ENCODE results near the gene HCFC1R1. TPM values are rescaled to one million over a fixed set of nuclear protein-coding genes. Genes with fewer than 3 reads are reported as not detected.

Gene HCFC1R1
- total RNA-seq, 1 experiment from 2014 or later, result 46.6 TPM

DNA sequence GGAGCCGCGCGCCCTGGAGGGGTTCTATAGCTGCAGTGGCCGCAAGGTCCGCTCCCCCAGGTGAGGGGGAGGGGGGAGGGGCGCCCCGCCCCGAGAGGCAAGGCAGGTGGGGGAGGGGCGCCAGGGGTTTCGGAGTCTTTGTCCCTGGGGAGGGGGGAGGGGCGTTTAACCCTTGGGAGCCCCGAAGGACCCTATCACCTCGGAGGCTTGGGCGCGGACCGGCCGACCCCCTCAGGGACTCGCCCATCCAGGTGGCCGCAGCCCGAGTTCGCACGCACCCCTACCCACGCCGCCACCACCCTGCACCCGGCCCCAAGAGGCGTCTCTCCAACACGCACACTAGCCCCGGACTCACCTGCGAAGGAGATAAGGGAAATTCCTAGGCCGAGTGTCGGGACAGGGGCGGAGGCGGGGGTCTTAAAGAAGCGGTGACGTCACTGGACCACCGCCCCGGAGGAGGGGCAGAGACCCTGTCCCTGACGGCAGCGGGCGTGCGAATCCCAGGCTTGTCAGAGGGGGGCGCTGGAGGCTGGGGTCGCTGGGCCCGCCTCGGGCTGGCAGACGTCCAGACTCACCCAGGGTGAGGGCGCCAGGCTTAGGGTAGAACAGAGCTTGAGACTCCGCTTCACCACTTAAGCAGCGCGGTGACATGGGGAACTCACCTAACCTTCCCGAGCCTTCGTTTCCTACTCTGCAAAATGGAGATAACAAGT is 5.8 kb downstream of the HCFC1R1 start, which contains the start of gene CLDN6:
Gene CLDN6 (minus strand): TSS at position 390 of the 713 bp plus-strand sequence. CDS start 2,162 bp downstream, outside the sequence.
- TF ChIP-seq EZH2 (IDR thresholded peaks at IDR 0.05; ENCODE audit: borderline replicate concordance, low read depth, low read length, poor library complexity, severe bottlenecking), result no peak
- TF ChIP-seq, protein P1, sequence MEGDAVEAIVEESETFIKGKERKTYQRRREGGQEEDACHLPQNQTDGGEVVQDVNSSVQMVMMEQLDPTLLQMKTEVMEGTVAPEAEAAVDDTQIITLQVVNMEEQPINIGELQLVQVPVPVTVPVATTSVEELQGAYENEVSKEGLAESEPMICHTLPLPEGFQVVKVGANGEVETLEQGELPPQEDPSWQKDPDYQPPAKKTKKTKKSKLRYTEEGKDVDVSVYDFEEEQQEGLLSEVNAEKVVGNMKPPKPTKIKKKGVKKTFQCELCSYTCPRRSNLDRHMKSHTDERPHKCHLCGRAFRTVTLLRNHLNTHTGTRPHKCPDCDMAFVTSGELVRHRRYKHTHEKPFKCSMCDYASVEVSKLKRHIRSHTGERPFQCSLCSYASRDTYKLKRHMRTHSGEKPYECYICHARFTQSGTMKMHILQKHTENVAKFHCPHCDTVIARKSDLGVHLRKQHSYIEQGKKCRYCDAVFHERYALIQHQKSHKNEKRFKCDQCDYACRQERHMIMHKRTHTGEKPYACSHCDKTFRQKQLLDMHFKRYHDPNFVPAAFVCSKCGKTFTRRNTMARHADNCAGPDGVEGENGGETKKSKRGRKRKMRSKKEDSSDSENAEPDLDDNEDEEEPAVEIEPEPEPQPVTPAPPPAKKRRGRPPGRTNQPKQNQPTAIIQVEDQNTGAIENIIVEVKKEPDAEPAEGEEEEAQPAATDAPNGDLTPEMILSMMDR (conservative IDR thresholded peaks at IDR 0.05; ENCODE audit: low read depth, low read length), result peak; percentile 74
- H3K4me3 ChIP-seq (ENCODE audit: low read depth, low read length, poor library complexity, severe bottlenecking), result peak within 1 kb of the TSS; percentile 32
- BruUV-seq (replicated peaks), result no TSS peak
- H3K9me3 ChIP-seq (ENCODE audit: low read depth, low read length, poor library complexity, severe bottlenecking), result no peaks in the 10 kb centered on the region
- DNase-seq (ENCODE audit: low spot score), result peak; percentile 72
- no peak within 1 kb of the TSS for H3K27ac ChIP-seq (ENCODE audit: low read depth, low read length, poor library complexity, severe bottlenecking)
- H3K27me3 ChIP-seq (replicated peaks; ENCODE audit: insufficient read depth, low read depth, low read length, poor library complexity), result peaks cover 16% of the 10 kb centered on the region
- H3K4me1 ChIP-seq (ENCODE audit: insufficient read depth, low read length, poor library complexity, severe bottlenecking), result peaks cover 23% of the 10 kb centered on the region
- no peaks in the 10 kb centered on the region for H3K36me3 ChIP-seq (ENCODE audit: insufficient read depth, low read length, poor library complexity, severe bottlenecking)
- ChIA-PET CTCF (no interaction called here), POLR2A (ENCODE audit: low non-redundant PET) (no interaction called here)
- intact Hi-C loops (cut with micrococcal nuclease; ENCODE audit: unreplicated experiment), result no loop called here

DNA sequence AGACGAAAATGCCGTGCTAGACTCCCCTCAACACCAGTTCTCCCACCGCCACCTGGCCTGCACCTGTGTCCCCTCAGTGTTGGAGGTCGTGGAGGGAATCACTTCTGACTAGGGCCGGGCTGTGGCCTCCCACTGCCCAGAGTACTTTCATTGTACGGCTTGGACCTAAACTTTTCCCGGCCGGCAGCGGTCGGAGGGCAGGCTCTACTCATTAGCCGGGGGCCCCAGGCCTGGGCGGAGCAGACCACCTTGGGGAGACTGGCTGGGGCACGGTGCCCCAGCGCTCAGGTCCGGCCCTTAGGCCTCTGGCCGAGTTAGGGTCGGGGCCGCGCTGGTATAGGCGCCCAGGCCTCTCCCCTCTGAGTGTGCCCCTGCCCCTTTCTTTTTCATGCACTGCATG is 6.4 kb downstream of the HCFC1R1 start:
- DNase-seq (ENCODE audit: low spot score), result no peak
- no TSS peak for BruUV-seq (replicated peaks)
- TF ChIP-seq EZH2 (IDR thresholded peaks at IDR 0.05; ENCODE audit: borderline replicate concordance, low read depth, low read length, poor library complexity, severe bottlenecking), result no peak
- TF ChIP-seq, protein P1 (conservative IDR thresholded peaks at IDR 0.05; ENCODE audit: low read depth, low read length), result no peak
- H3K4me3 ChIP-seq (ENCODE audit: low read depth, low read length, poor library complexity, severe bottlenecking), result no peak overlapping the region
- ChIA-PET POLR2A (ENCODE audit: low non-redundant PET) (no interaction called here), CTCF (no interaction called here)
- H3K4me1 ChIP-seq (ENCODE audit: insufficient read depth, low read length, poor library complexity, severe bottlenecking), result peaks cover 17% of the 10 kb centered on the region
- intact Hi-C loops (cut with micrococcal nuclease; ENCODE audit: unreplicated experiment), result no loop called here
- H3K9me3 ChIP-seq (ENCODE audit: low read depth, low read length, poor library complexity, severe bottlenecking), result no peaks in the 10 kb centered on the region
- no peaks in the 10 kb centered on the region for H3K36me3 ChIP-seq (ENCODE audit: insufficient read depth, low read length, poor library complexity, severe bottlenecking)
- no peak overlapping the region for H3K27ac ChIP-seq (ENCODE audit: low read depth, low read length, poor library complexity, severe bottlenecking)
- peaks cover 22% of the 10 kb centered on the region for H3K27me3 ChIP-seq (replicated peaks; ENCODE audit: insufficient read depth, low read depth, low read length, poor library complexity)

DNA sequence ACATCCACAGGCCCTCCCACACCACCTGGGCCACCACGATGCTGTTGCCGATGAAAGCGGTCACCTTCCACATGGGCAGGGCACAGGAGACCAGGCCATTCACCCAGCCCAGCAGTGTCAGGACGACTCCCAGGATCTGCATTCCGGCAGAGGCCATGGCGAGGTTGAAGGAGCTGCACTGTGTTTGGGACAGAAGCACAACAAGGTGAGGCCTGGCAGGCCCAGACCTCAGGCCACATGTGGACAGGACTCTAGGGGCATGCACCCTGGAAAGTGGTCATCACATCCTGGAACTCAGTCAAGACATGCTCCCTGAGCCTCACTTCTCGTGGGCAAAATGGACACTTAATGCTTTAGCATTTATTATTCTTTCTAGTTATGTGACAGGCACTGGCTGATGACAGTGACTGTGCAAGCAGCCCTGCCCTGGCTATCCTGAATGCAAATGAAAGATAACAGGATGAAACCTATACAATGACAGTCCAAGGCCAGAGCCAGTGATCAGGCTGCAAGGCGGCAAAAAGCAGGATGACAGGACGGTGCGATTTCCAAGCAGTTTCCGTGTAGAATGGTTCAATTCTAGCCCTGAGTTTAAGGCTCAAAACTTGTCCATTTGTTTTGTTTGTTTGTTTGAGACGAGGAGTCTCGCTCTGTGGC is 7.7 kb downstream of the HCFC1R1 start:
- Histone ChIP-seq H3K36me3 (ENCODE audit: insufficient read depth, low read length, poor library complexity, severe bottlenecking) (no peaks in the 10 kb centered on the region), H3K4me3 (ENCODE audit: low read depth, low read length, poor library complexity, severe bottlenecking) (no peak overlapping the region), H3K27me3 (replicated peaks; ENCODE audit: insufficient read depth, low read depth, low read length, poor library complexity) (peaks cover 34% of the 10 kb centered on the region), H3K27ac (ENCODE audit: low read depth, low read length, poor library complexity, severe bottlenecking) (no peak overlapping the region), H3K4me1 (ENCODE audit: insufficient read depth, low read length, poor library complexity, severe bottlenecking) (peaks cover 8% of the 10 kb centered on the region), H3K9me3 (ENCODE audit: low read depth, low read length, poor library complexity, severe bottlenecking) (no peaks in the 10 kb centered on the region)
- no peak for DNase-seq (ENCODE audit: low spot score)
- CTCF ChIA-PET, result no interaction called here
- POLR2A ChIA-PET (ENCODE audit: low non-redundant PET), result no interaction called here
- intact Hi-C loops (cut with micrococcal nuclease; ENCODE audit: unreplicated experiment), result no loop called here
- TF ChIP-seq, protein P1 (conservative IDR thresholded peaks at IDR 0.05; ENCODE audit: low read depth, low read length), result no peak
- no peak for TF ChIP-seq EZH2 (IDR thresholded peaks at IDR 0.05; ENCODE audit: borderline replicate concordance, low read depth, low read length, poor library complexity, severe bottlenecking)
- BruUV-seq (replicated peaks), result no TSS peak

Data from A673 (cell line).